ENCODE measurements around the gene MESD.

- no peak for TF ChIP-seq CTCF (IDR thresholded peaks at IDR 0.05)
- TF ChIP-seq ZFX (IDR thresholded peaks at IDR 0.05; ENCODE audit: borderline replicate concordance), result no peak
Measured at GRCh38 chr15:80929689-80930088, 59.9 kb downstream of the MESD start.
